HCT116 (cell line): Measurements from ENCODE around the gene PPFIBP1.

Source experiments
- ELF1 ChIP-seq: IDR thresholded peaks from 2 replicates; pipeline ENCODE4 v1.6.1; 2012; ENCODE audit warnings: low read depth, borderline replicate concordance
- POLR2A ChIP-seq: IDR thresholded peaks from 2 replicates; pipeline ENCODE4 v1.7.0; 2011; ENCODE audit warnings: borderline replicate concordance; ENCODE audit not compliant: insufficient read depth, insufficient read length; ENCODE audit errors: extremely low read depth
- POLR2AphosphoS5 ChIP-seq: IDR thresholded peaks from 2 replicates; pipeline ENCODE4 v1.6.1; 2011; ENCODE audit warnings: mild to moderate bottlenecking, low read depth, low read length, moderate library complexity
- RAD21 ChIP-seq: IDR thresholded peaks from 2 replicates; pipeline ENCODE4 v1.6.1; 2012; ENCODE audit warnings: low read depth, mild to moderate bottlenecking
- SP1 ChIP-seq: IDR thresholded peaks from 2 replicates; pipeline ENCODE4 v1.6.1; 2012; ENCODE audit warnings: low read depth
- YY1 ChIP-seq: IDR thresholded peaks from 2 replicates; pipeline ENCODE4 v1.6.1; 2011; ENCODE audit warnings: low read length, low read depth, moderate library complexity, mild to moderate bottlenecking; ENCODE audit not compliant: insufficient replicate concordance; ENCODE audit errors: extremely low read depth
- ZNF274 ChIP-seq: fragments of 200-500 bp; sonication (Bioruptor generic); IDR thresholded peaks from 2 replicates; pipeline ENCODE4 v1.6.1; 2014; ENCODE audit warnings: mild to moderate bottlenecking, low read depth, low read length, inconsistent platforms
- TF ChIP-seq, protein P1 (sequence below), 3 experiments: fragments of 200-600 bp in 1 of 3; sonication (generic) in 1 of 3; IDR thresholded peaks in 2 of 3; conservative IDR thresholded peaks in 1 of 3; 2 replicates each; pipeline ENCODE4 v1.5.1; 2012 to 2017; ENCODE audit warnings: low read depth in 2 of 3, low read length in 2 of 3, antibody characterized with exemption in 1 of 3, borderline replicate concordance in 1 of 3, control low read depth in 1 of 3, mild to moderate bottlenecking in 1 of 3, mixed read lengths in 1 of 3, mixed run types in 1 of 3, moderate library complexity in 1 of 3; ENCODE audit not compliant: insufficient read depth in 1 of 3
- TF ChIP-seq, protein P2 (sequence below): IDR thresholded peaks from 2 replicates; pipeline ENCODE4 v1.6.1; 2012

DNA sequence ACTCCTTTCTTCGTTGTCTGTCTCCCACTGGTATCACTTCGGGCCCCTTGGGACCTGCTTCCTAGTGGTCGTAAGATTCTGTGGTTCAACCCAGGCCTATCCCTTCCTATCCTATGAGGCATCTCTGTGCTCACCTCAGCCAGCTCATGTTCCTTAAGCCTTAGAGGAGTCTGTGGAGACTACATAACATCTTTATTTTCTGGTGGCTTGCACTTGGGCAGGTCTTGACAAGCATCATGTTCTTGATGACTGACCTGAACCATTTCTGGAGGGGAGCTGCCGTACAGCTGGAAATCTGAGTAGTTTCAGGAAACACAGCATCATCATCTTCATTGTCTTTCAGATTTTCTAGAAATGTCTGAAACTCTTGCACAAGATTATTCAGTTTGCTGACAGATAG lies 69.3 kb downstream of the PPFIBP1 start:
- no peak for TF ChIP-seq POLR2A
- TF ChIP-seq, protein P1, sequence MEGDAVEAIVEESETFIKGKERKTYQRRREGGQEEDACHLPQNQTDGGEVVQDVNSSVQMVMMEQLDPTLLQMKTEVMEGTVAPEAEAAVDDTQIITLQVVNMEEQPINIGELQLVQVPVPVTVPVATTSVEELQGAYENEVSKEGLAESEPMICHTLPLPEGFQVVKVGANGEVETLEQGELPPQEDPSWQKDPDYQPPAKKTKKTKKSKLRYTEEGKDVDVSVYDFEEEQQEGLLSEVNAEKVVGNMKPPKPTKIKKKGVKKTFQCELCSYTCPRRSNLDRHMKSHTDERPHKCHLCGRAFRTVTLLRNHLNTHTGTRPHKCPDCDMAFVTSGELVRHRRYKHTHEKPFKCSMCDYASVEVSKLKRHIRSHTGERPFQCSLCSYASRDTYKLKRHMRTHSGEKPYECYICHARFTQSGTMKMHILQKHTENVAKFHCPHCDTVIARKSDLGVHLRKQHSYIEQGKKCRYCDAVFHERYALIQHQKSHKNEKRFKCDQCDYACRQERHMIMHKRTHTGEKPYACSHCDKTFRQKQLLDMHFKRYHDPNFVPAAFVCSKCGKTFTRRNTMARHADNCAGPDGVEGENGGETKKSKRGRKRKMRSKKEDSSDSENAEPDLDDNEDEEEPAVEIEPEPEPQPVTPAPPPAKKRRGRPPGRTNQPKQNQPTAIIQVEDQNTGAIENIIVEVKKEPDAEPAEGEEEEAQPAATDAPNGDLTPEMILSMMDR (IDR thresholded peaks at IDR 0.05 in 2 of 3, conservative IDR thresholded peaks at IDR 0.05 in 1 of 3; ENCODE audit: borderline replicate concordance in 1 of 3, insufficient read depth in 1 of 3, low read depth in 2 of 3, low read length in 2 of 3): no peak
- no peak for TF ChIP-seq YY1
- TF ChIP-seq POLR2AphosphoS5: no peak
- no peak for TF ChIP-seq SP1
- TF ChIP-seq, protein P2, sequence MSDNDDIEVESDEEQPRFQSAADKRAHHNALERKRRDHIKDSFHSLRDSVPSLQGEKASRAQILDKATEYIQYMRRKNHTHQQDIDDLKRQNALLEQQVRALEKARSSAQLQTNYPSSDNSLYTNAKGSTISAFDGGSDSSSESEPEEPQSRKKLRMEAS: no peak
- TF ChIP-seq ZNF274: no peak
- TF ChIP-seq ELF1: no peak
- TF ChIP-seq RAD21: no peak
